Mesenchymal stem cell (in vitro differentiated cells and primary cell): Measurements from ENCODE around the gene ARHGEF40. TPM values are rescaled to one million over a fixed set of nuclear protein-coding genes. Genes with fewer than 3 reads are reported as not detected.

Experiments used
- DNase-seq: peaks from one replicate; pipeline ENCODE4 v3.0.0-alpha.2; 2013
- H2AFZ ChIP-seq: one replicate; pipeline ENCODE4 v1.6.1; 2013; ENCODE audit warnings: low read depth, mild to moderate bottlenecking, control low read depth, inconsistent platforms, low read length, moderate library complexity
- H2AK5ac ChIP-seq: 2 replicates; pipeline ENCODE4 v1.6.1; 2013; ENCODE audit warnings: low read length, moderate library complexity, mild to moderate bottlenecking, inconsistent platforms; ENCODE audit not compliant: severe bottlenecking
- H2BK120ac ChIP-seq: one replicate; pipeline ENCODE4 v1.6.1; 2013; ENCODE audit warnings: low read depth, mild to moderate bottlenecking, inconsistent platforms, low read length, moderate library complexity
- H2BK12ac ChIP-seq, 2 experiments: one replicate each; pipeline ENCODE4 v1.6.1; 2013; ENCODE audit warnings: inconsistent platforms in 2 of 2, low read length in 2 of 2, mild to moderate bottlenecking in 2 of 2, moderate library complexity in 2 of 2, control low read depth in 1 of 2
- H2BK15ac ChIP-seq: one replicate; pipeline ENCODE4 v1.6.1; 2013; ENCODE audit warnings: mild to moderate bottlenecking, low read depth, inconsistent platforms; ENCODE audit not compliant: poor library complexity, severe bottlenecking
- H2BK5ac ChIP-seq: 2 replicates; pipeline ENCODE4 v1.6.1; 2013; ENCODE audit warnings: low read depth, mild to moderate bottlenecking, low read length, control low read depth, inconsistent platforms; ENCODE audit not compliant: poor library complexity, severe bottlenecking
- H3K14ac ChIP-seq, 2 experiments: one replicate each; pipeline ENCODE4 v1.6.1; 2013; ENCODE audit warnings: inconsistent platforms in 2 of 2, low read length in 2 of 2, control low read depth in 1 of 2, mild to moderate bottlenecking in 1 of 2, moderate library complexity in 1 of 2
- H3K18ac ChIP-seq, 2 experiments: one replicate each; pipeline ENCODE4 v1.6.1; 2013; ENCODE audit warnings: inconsistent platforms in 2 of 2, low read length in 2 of 2, control low read depth in 1 of 2, low read depth in 1 of 2, mild to moderate bottlenecking in 1 of 2
- H3K23ac ChIP-seq, 2 experiments: one replicate each; pipeline ENCODE4 v1.6.1; 2013; ENCODE audit warnings: inconsistent platforms in 2 of 2, low read length in 2 of 2, mild to moderate bottlenecking in 2 of 2, moderate library complexity in 2 of 2, control low read depth in 1 of 2
- H3K27ac ChIP-seq: 2 replicates; pipeline ENCODE4 v1.5.1; 2013; ENCODE audit warnings: mild to moderate bottlenecking, moderate library complexity, low read length, control low read depth, inconsistent platforms; ENCODE audit not compliant: poor library complexity, severe bottlenecking
- H3K27me3 ChIP-seq, 2 experiments: 2 replicates each; pipeline versions ENCODE4 v1.6.1 to v1.7.0; 2013; ENCODE audit warnings: low read length in 2 of 2, mild to moderate bottlenecking in 2 of 2, moderate library complexity in 2 of 2, control low read depth in 1 of 2, inconsistent platforms in 1 of 2; ENCODE audit not compliant: control insufficient read depth in 1 of 2, insufficient read depth in 1 of 2
- H3K36me3 ChIP-seq, 2 experiments: 2 replicates each; pipeline versions ENCODE4 v1.6.1 to v1.7.0; 2013; ENCODE audit warnings: low read length in 2 of 2, control low read depth in 1 of 2, inconsistent platforms in 1 of 2, low read depth in 1 of 2, mild to moderate bottlenecking in 1 of 2; ENCODE audit not compliant: insufficient read depth in 2 of 2, control insufficient read depth in 1 of 2
- H3K4ac ChIP-seq, 2 experiments: one replicate each; pipeline ENCODE4 v1.6.1; 2013; ENCODE audit warnings: inconsistent platforms in 2 of 2, low read length in 2 of 2, mild to moderate bottlenecking in 2 of 2, moderate library complexity in 2 of 2, control low read depth in 1 of 2, low read depth in 1 of 2
- H3K4me1 ChIP-seq: 2 replicates; pipeline ENCODE4 v1.6.1; 2013; ENCODE audit warnings: low read depth, low read length, control low read depth; ENCODE audit not compliant: control insufficient read depth, insufficient read depth
- H3K4me2 ChIP-seq: 2 replicates; pipeline ENCODE4 v1.6.1; 2013; ENCODE audit warnings: low read length, mild to moderate bottlenecking, inconsistent platforms; ENCODE audit not compliant: poor library complexity, severe bottlenecking
- H3K4me3 ChIP-seq, 2 experiments: 2 replicates each; pipeline versions ENCODE4 v1.5.1 to v1.7.0; 2013; ENCODE audit warnings: low read length in 2 of 2, mild to moderate bottlenecking in 2 of 2, control low read depth in 1 of 2, low read depth in 1 of 2; ENCODE audit not compliant: insufficient read depth in 1 of 2
- H3K79me1 ChIP-seq: replicated peaks from 2 replicates; pipeline ENCODE4 v1.6.1; 2013; ENCODE audit warnings: mild to moderate bottlenecking, control low read depth, low read length, inconsistent platforms; ENCODE audit not compliant: poor library complexity, severe bottlenecking
- H3K9ac ChIP-seq: 2 replicates; pipeline ENCODE4 v1.7.0; 2013; ENCODE audit warnings: mild to moderate bottlenecking, low read length, moderate library complexity
- H3K9me3 ChIP-seq: 2 replicates; pipeline ENCODE4 v1.7.0; 2013; ENCODE audit warnings: mild to moderate bottlenecking, low read length; ENCODE audit not compliant: control insufficient read depth
- H4K8ac ChIP-seq: one replicate; pipeline ENCODE4 v1.6.1; 2013; ENCODE audit warnings: inconsistent platforms, mild to moderate bottlenecking, low read length, moderate library complexity
- H4K91ac ChIP-seq: one replicate; pipeline ENCODE4 v1.6.1; 2013; ENCODE audit warnings: mild to moderate bottlenecking, low read length, inconsistent platforms
- WGBS: methylation state at CpG from one replicate; pipeline ENCODE4 v1.1.7; 2013; ENCODE audit warnings: mixed read lengths; 5-methylcytosine and 5-hydroxymethylcytosine counted together
- small RNA-seq: library from polyadenylated mRNA; stranded (forward); fragments of <200 nt; extraction: miRNeasy Mini kit (QIAGEN cat#:217004); gene quantifications from one replicate; pipeline ENCODE3, GENCODE V24; 2013; ENCODE audit warnings: low read depth

Gene ARHGEF40

GRCh38 chr14:21123429-21123828 is 53.3 kb downstream of the ARHGEF40 start:
- Histone ChIP-seq H2BK120ac (no peak overlapping the region), H2AK5ac (no peak overlapping the region), H3K27me3 (peaks cover 0 to 21% of the 10 kb centered on the region in 2 experiments), H4K8ac (no peak overlapping the region), H3K36me3 (no peaks in the 10 kb centered on the region), H2AFZ (no peak overlapping the region), H2BK12ac (no peak overlapping the region), H2BK5ac (no peak overlapping the region), H3K23ac (no peak overlapping the region), H3K9ac (no peak overlapping the region), H2BK15ac (no peak overlapping the region), H3K18ac (no peak overlapping the region), H3K4ac (no peak overlapping the region), H4K91ac (no peak overlapping the region), H3K9me3 (peaks cover 8% of the 10 kb centered on the region), H3K27ac (no peak overlapping the region), H3K4me3 (no peak overlapping the region), H3K4me2 (no peak overlapping the region), H3K14ac (no peak overlapping the region), H3K4me1 (no peaks in the 10 kb centered on the region), H3K79me1 (no peaks in the 10 kb centered on the region)
- WGBS, result 100% methylated on average over 1 of the region's 1 CpG
- no peak for DNase-seq

DNA sequence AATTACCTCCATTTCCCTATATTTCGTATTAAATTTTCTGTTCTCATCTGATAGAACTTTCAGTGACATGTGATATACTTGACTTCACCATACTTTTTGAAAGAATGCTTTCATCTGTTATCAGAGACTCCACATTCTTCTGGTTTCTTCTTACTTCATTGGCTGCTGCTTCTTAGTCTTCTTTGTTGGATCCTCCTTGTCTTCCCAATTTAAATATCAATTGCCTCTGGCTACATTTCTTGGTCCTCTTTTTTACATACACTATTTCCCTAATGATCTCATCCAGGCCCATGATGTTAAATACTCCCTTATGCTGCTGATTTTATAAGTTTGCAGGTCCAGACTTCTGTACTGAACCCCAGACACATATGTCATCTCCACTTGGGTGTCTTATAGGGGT is 63.8 kb downstream of the ARHGEF40 start:
- Histone ChIP-seq H2BK12ac (no peak overlapping the region), H3K23ac (no peak overlapping the region), H3K9ac (no peak overlapping the region), H2AFZ (no peak overlapping the region), H3K36me3 (no peaks in the 10 kb centered on the region), H2AK5ac (no peak overlapping the region), H3K4me1 (no peaks in the 10 kb centered on the region), H2BK120ac (no peak overlapping the region), H2BK5ac (no peak overlapping the region), H4K91ac (no peak overlapping the region), H3K14ac (no peak overlapping the region), H3K27ac (no peak overlapping the region), H4K8ac (no peak overlapping the region), H3K9me3 (peaks cover 11% of the 10 kb centered on the region), H3K4ac (no peak overlapping the region), H3K18ac (no peak overlapping the region), H3K4me2 (no peak overlapping the region), H3K27me3 (no peaks in the 10 kb centered on the region), H2BK15ac (no peak overlapping the region), H3K79me1 (no peaks in the 10 kb centered on the region), H3K4me3 (no peak overlapping the region)
- 79% methylated on average over 1 of the region's 1 CpG for WGBS
- DNase-seq, result no peak

DNA sequence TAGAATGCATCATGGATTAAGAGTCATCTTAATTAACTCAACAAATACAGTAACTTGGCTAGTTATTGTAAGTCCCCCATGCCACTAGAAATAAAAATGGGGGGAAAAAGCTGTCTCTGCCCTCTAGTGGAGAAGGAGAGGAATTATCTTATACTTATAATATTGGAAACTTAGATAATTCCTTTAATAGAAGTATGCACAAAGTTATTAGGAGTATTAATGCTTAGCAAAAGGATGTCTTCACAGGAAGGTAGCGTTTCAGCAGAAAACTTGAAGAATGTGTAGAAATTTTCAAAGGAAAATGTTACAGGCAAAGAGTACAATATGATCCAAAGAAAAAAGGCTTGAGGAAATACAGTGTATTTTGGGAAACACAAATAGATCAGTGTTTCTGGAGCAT is 65.9 kb downstream of the ARHGEF40 start:
- Histone ChIP-seq H3K4me2 (no peak overlapping the region), H3K27me3 (no peaks in the 10 kb centered on the region), H3K4me1 (no peaks in the 10 kb centered on the region), H2BK120ac (no peak overlapping the region), H3K79me1 (no peaks in the 10 kb centered on the region), H4K8ac (no peak overlapping the region), H3K27ac (no peak overlapping the region), H2BK15ac (no peak overlapping the region), H3K18ac (no peak overlapping the region), H3K23ac (no peak overlapping the region), H2AK5ac (no peak overlapping the region), H3K4ac (no peak overlapping the region), H2BK5ac (no peak overlapping the region), H4K91ac (no peak overlapping the region), H2BK12ac (no peak overlapping the region), H2AFZ (no peak overlapping the region), H3K14ac (no peak overlapping the region), H3K9me3 (peaks cover 8% of the 10 kb centered on the region), H3K36me3 (no peaks in the 10 kb centered on the region), H3K4me3 (no peak overlapping the region), H3K9ac (no peak overlapping the region)
- peak; percentile 26 for DNase-seq
- WGBS, result 0% methylated on average over 1 of the region's 1 CpG

Small RNA genes lying within 50 kb of the gene (small RNA-seq; reads per million reads assigned to genes)
- gene RNU6-252P, result not detected
